ENCODE data around the gene ABHD2. TPM values are rescaled to one million over a fixed set of nuclear protein-coding genes. Genes with fewer than 3 reads are reported as not detected.

Gene ABHD2
- total RNA-seq, 1 experiment from 2014 or later, result 15.6 TPM

- Histone ChIP-seq H4K20me1 (ENCODE audit: control insufficient read depth, insufficient read depth, insufficient read length) (no peaks in the 10 kb centered on the region), H3K79me1 (ENCODE audit: insufficient read depth, low read depth, low read length, poor library complexity, severe bottlenecking) (no peaks in the 10 kb centered on the region), H2BK20ac (ENCODE audit: low read depth, low read length, poor library complexity, severe bottlenecking) (no peak overlapping the region), H3K9ac (ENCODE audit: extremely low read depth, insufficient read length, low read length) (no peak overlapping the region), H3K79me2 (ENCODE audit: insufficient read depth, low read length) (no peaks in the 10 kb centered on the region), H3K4ac (ENCODE audit: low read depth, low read length) (no peak overlapping the region), H4K91ac (ENCODE audit: insufficient read length, low read depth, low read length) (no peak overlapping the region), H3K14ac (ENCODE audit: insufficient read depth, low read length) (no peak overlapping the region), H2BK120ac (ENCODE audit: low read depth, low read length, poor library complexity, severe bottlenecking) (no peak overlapping the region), H3K4me2 (ENCODE audit: insufficient read depth, insufficient read length, low read length) (no peak overlapping the region), H4K5ac (ENCODE audit: insufficient read length, low read depth, low read length) (no peak overlapping the region), H3K4me1 (ENCODE audit: insufficient read depth, low read length) (no peaks in the 10 kb centered on the region), H3K56ac (ENCODE audit: insufficient read length, low read depth, low read length) (no peak overlapping the region), H3T11ph (ENCODE audit: low read length) (no peak overlapping the region), H2BK15ac (ENCODE audit: low read depth, low read length) (no peak overlapping the region), H3K18ac (ENCODE audit: insufficient read length, low read depth, low read length) (no peak overlapping the region), H3K9me3 (ENCODE audit: control insufficient read depth, low read depth, low read length) (no peaks in the 10 kb centered on the region), H2BK5ac (ENCODE audit: insufficient read length, low read length) (no peak overlapping the region), H4K8ac (replicated peaks; ENCODE audit: insufficient read length, low read depth, low read length) (no peak overlapping the region), H3K23me2 (ENCODE audit: insufficient read length, low read depth, low read length, poor library complexity, severe bottlenecking) (no peaks in the 10 kb centered on the region), H2AK5ac (ENCODE audit: insufficient read length, low read length) (no peak overlapping the region), H3K23ac (ENCODE audit: insufficient read length, low read depth, low read length) (no peak overlapping the region), H2AFZ (ENCODE audit: low read length) (no peak overlapping the region), H2BK12ac (ENCODE audit: insufficient read length, low read depth, low read length) (no peak overlapping the region), H3K27me3 (ENCODE audit: insufficient read depth, low read length) (no peaks in the 10 kb centered on the region), H3K27ac (ENCODE audit: insufficient read length, low read depth, low read length) (no peak overlapping the region)
- DNase-seq, result no peak
- no peaks in the 10 kb centered on the region for H3K9me3 Mint-ChIP-seq
- no peaks in the 10 kb centered on the region for H3K27me3 Mint-ChIP-seq (ENCODE audit: low read depth)
- H3K27ac Mint-ChIP-seq, result no peak overlapping the region
- no peak for TF ChIP-seq CTCF (conservative IDR thresholded peaks at IDR 0.05)
- peaks cover 14 to 18% (median 15%) of the 10 kb centered on the region in 3 experiments; a peak in 5 of 7 replicates for H3K36me3 Mint-ChIP-seq (ENCODE audit: insufficient read depth in 1 of 3, low read depth in 3 of 3)
- no peak overlapping the region for H3K4me3 Mint-ChIP-seq
- WGBS (ENCODE audit: extremely low coverage, insufficient read length, low lambda C conversion rate), result no CpG with 5 or more reads among the region's 1 CpG
- H3K4me1 Mint-ChIP-seq, result no peaks in the 10 kb centered on the region
These were observed 68.8 kb downstream of the ABHD2 start for GRCh38 chr15:89157061-89157460.
